ENCODE results near the gene NIBAN1.
"Not testable (repeated sequence)": the region's sequence is repeated elsewhere in the genome, so short reads cannot be mapped to it uniquely, and the experiment has no call there.

The NIBAN1 gene

GRCh38 chr1:184973272-184974055 lies 844 bp downstream of the NIBAN1 start:
- no peak for DNase-seq

GRCh38 chr1:184972315-184973055 lies 1.8 kb downstream of the NIBAN1 start:
- no peak for DNase-seq

DNA sequence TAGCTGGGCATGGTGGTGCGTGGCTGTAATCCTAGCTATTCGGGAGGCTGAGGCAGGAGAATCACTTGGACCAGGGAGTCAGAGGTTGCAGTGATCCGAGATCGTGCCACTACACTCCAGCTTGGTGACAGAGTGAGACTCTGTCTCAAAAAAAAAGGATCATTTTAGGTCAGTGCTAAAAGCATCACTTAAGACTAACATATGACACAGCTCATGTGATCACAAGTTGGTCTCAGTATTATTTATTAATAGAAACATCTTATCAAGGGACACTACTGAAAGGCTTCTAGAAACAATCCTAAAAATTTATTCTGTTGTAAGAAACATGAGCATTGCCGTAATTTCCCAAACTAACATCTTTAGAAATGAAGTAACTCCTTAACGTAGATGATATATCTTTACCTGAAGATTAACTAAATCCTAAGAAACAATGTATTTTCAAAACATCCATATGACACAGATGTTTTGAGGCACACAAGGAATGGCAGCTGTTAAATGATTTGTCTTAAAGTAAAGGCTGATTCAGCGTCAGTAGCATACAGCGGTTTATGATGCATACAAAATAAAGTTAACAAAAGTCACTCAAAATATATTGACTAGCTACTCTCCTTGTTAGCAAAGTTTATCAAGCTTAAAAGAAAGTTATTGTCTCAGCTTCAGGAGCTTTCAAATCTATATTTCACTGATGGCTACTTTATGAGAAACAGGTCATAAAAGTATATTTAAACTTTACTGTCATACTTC lies 2.6 kb downstream of the NIBAN1 start:
- no peak for DNase-seq

- DNase-seq = no peak
Observed at GRCh38 chr1:184970691-184971161, 3.6 kb downstream of the NIBAN1 start.

DNA sequence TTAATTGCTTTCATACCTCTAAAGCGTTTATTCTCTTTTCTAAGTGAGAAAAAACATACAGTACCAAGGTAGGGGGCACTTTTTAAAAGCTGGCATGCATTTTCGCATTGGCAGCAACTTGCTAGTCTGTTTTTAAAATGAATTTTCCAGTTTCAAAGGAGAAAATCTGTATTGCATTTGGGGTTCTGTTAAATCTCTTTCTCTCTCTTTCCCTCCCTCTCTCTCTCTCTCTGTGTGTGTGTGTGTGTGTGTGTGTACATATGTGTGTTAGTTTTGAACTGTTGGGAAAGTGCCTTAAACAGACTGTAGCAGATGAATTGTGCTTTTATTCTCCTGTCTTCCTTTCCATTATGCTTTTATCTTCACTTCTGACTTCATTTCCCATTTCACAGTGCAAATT lies 7.3 kb downstream of the NIBAN1 start:
- no peak for DNase-seq

DNA sequence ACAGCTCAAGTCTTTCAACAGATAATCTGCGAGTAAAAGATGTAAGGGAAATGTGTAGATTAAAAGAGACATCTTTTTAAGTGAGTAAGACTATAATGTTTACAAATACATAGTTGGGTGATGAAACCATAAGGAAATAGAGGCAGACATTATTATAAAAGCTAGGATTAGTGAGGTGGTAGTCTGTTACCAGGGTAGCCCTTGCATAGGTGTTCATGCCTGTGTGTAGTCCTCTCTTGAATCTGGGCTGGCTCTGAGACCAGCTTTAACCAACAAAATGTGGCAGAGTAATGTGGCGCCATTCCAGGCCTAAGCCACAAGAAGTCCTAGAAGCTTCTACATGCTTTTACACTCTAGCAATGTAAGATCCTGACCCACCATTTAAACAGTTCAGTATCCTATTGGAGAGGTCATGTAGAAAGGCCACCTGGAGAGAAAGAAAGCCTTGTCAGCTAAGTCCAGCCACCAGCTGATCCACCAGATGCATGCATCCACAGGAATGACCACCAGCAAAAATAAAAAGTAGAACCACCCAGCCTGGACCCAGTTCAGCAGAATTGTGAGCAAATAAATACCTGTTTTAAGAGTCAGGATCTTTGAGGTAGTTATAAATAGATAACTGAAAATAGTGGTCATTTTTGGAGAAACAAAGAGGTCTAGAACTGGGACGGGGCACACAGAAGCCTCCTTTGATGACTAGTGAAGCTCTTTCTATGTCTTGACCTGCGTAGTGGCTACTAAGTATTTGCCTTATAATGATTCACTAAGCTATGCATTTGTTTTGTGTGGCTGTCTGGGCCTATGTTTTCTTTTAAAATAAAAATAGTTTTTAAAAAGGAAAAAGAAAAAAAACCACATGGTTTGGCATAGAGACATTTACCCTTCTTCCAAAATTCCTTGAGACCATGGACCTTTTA lies 8.1 kb downstream of the NIBAN1 start:
- no peak for DNase-seq

GRCh38 chr1:184965439-184965838 lies 8.9 kb downstream of the NIBAN1 start:
- no peak for DNase-seq

GRCh38 chr1:184959626-184960025 lies 14.7 kb downstream of the NIBAN1 start:
- no peak for DNase-seq

GRCh38 chr1:184958554-184959353 lies 15.6 kb downstream of the NIBAN1 start:
- no peak for DNase-seq

GRCh38 chr1:184957901-184958300 lies 16.4 kb downstream of the NIBAN1 start:
- DNase-seq = not testable (repeated sequence)

DNA sequence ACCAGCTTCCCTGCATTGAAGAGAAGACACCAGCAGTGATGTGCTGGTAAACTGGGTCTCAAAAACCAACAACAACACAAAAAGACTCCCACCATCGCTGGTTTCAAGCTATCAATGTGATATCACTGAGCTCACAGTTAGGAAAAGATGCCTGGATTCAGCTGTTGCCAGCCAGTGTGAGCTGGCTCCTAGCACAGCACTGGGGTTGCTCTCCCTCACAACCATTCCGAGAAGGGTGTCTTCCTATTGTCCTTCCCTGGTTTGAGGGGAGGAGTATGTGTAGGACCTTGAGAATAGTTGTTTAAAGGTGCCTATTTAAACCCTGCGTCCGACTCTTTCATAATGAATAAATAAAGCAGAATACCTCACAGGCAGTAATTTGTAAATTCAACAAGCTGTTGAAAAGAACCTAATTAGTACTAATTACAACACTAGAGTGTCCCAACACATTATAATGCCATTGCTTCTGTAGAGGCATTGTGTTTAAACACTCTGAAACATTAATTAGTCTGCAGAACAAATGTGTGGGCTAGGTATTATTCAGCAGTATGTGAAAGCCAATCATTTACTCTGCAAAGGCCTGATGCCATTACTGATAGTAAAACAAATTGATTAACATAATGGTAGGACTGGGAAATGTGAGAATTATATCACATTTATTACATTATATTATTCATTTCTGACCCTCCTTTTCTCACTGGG lies 17.2 kb downstream of the NIBAN1 start:
- DNase-seq = no peak

- DNase-seq = no peak
Observed at GRCh38 chr1:184954232-184954995, 19.9 kb downstream of the NIBAN1 start.

DNA sequence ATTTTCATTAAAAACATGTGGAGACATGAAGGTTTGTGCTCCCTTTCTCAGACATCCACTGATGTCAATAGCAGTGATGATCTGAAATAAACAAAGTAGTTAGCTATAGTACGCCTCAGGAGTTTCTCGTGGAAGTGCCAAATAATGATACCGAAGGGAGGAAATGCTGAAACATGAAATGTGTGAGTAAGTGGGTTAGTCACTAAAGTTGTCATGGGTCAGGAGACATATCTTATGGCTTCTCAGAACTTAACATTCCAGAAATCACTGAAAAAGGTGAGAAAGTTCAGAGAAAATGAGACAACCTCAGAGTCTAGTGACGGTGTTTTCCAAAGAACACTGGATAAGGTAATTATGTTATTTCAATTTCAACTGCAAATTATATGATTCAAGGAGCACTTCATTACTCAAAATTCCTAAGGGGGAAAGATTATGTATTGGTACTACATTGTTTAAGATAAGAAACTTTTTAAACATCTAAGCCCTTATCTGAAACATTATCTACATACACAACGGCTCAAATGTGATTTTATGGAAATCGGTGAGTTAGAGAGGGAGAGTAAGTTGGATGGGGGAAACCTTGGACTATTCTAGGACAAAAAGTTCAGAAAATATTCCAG lies 20.6 kb downstream of the NIBAN1 start:
- DNase-seq = no peak

- no peak for DNase-seq
Observed at GRCh38 chr1:184952428-184952827, 21.9 kb downstream of the NIBAN1 start.

- DNase-seq = no peak
Observed at GRCh38 chr1:184951788-184952187, 22.5 kb downstream of the NIBAN1 start.

DNA sequence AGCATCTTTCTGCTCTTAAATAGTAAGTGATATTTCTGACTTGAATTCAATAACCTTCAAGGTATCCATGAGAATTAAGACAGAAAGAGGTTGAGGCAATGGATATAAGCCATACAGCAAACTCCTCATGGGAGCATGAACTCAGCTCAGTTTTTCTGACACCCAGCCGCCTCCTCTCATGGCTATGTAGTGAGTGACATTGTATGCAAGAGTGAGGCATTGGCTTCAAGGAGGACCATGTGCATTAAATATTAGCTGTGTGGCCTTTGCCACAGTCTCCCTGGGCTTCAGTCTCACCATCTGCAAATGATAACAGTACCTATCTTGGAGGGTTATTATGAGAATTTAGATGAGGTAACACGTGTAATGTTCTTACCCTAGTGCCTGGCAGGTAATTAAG lies 23.4 kb downstream of the NIBAN1 start:
- no peak for DNase-seq

DNA sequence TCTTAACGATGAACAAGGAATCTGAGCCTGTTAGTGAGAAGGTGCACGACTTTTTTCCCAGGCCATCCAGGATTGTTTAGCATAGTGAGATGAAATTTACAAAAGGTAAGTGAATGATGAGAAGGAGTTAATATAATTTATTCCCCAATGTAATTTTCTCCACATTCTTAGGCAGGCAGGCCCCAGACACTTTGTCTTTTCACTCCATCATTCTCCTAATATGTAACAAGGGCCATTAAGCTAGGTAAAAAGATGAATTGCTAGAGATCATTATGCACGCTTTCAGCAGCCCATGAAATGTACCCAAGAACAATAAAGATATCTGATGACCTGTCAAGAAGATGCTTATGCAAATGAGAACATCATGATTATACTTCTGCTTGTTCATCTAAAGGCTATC lies 24.1 kb downstream of the NIBAN1 start:
- no peak for DNase-seq

GRCh38 chr1:184947497-184948256 lies 26.6 kb downstream of the NIBAN1 start:
- DNase-seq = no peak
